Mesothelial cell of epicardium (in vitro differentiated cells): ENCODE measurements around the gene PNPO. TPM values are rescaled to one million over a fixed set of nuclear protein-coding genes. Genes with fewer than 3 reads are reported as not detected.

ENCODE experiments used
- DNase-seq, 2 experiments: peaks; one replicate each; pipeline ENCODE4 v3.0.0; 2021; ENCODE audit warnings: low spot score in 2 of 2; ENCODE audit not compliant: unreplicated experiment in 2 of 2
- H3K27ac Mint-ChIP-seq: 2 replicates; pipeline ENCODE4 v1.8.0; 2021; ENCODE audit warnings: mixed read lengths
- H3K27me3 Mint-ChIP-seq: 2 replicates; pipeline ENCODE4 v1.8.0; 2021; ENCODE audit warnings: low read depth, mixed read lengths
- H3K36me3 Mint-ChIP-seq: 2 replicates; pipeline ENCODE4 v1.8.0; 2021; ENCODE audit warnings: mixed read lengths
- H3K4me1 Mint-ChIP-seq: 2 replicates; pipeline ENCODE4 v1.8.0; 2021; ENCODE audit warnings: mixed read lengths
- H3K4me3 Mint-ChIP-seq: 2 replicates; pipeline ENCODE4 v1.8.0; 2021; ENCODE audit warnings: mild to moderate bottlenecking, moderate library complexity, mixed read lengths
- H3K9me3 Mint-ChIP-seq: 2 replicates; pipeline ENCODE4 v1.8.0; 2021; ENCODE audit warnings: mixed read lengths
- CTCF ChIP-seq: fragments of 200-600 bp; sonication (generic); IDR thresholded peaks from one replicate; pipeline ENCODE4 v1.5.0; 2021; ENCODE audit warnings: antibody characterized with exemption; ENCODE audit not compliant: unreplicated experiment
- total RNA-seq: library from RNA; stranded (reverse); gene quantifications from 3 replicates; pipeline ENCODE4 v1.2.1, GENCODE V29; 2021

Gene PNPO
- 7.4 to 10.4 TPM (median 8.3 TPM) in 3 replicates for total RNA-seq

DNA sequence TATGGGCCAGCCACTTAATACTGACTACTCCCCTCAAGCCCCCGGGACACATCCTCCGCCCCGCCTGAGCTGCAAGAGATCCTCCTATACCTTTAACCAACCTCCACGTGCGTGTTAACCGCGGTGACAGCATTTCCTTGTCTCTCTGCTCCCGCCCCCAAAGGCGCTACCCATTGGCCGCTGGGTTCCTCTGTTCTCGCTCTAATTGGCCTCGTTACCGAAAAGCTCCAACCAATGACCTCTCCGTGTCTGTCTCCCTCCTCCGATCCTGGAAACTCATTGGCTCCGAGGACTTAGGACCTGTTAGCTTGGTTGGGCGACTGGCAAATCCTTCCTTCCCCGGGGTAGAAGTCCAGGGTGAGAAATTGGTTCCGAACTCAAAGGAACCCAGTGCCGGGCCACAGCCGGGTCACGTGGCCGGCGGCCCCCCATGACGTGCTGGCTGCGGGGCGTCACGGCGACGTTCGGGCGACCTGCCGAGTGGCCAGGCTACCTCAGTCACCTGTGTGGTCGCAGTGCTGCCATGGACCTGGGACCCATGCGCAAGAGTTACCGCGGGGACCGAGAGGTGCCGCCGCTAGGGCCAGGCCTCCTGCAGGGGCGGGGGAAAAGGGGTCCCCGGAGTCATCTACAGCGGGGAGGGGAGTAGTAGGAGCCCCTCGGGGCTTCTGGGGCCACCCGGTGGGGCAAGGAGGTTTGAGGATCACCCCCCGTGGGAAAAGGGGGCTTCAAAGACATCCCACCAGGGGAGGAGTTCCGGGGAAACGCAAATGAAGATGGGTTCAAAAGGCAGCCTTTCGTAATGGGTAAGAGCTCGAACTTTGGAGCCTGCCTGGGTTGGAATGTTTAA lies at the start of gene PNPO:
PNPO (plus strand) TSS at position 326 of the 850 bp plus-strand sequence; CDS start at position 431, 105 bp downstream.
- DNase-seq = peak in 1 of 2 experiments; percentile 66
- peak within 1 kb of the TSS; percentile 69 for H3K4me3 Mint-ChIP-seq
- no peaks in the 10 kb centered on the region for H3K9me3 Mint-ChIP-seq
- no peak for TF ChIP-seq CTCF
- H3K27me3 Mint-ChIP-seq = no peaks in the 10 kb centered on the region
- peak within 1 kb of the TSS; percentile 13 for H3K27ac Mint-ChIP-seq
- no peaks in the 10 kb centered on the region for H3K36me3 Mint-ChIP-seq
- H3K4me1 Mint-ChIP-seq = peaks cover 11% of the 10 kb centered on the region

DNA sequence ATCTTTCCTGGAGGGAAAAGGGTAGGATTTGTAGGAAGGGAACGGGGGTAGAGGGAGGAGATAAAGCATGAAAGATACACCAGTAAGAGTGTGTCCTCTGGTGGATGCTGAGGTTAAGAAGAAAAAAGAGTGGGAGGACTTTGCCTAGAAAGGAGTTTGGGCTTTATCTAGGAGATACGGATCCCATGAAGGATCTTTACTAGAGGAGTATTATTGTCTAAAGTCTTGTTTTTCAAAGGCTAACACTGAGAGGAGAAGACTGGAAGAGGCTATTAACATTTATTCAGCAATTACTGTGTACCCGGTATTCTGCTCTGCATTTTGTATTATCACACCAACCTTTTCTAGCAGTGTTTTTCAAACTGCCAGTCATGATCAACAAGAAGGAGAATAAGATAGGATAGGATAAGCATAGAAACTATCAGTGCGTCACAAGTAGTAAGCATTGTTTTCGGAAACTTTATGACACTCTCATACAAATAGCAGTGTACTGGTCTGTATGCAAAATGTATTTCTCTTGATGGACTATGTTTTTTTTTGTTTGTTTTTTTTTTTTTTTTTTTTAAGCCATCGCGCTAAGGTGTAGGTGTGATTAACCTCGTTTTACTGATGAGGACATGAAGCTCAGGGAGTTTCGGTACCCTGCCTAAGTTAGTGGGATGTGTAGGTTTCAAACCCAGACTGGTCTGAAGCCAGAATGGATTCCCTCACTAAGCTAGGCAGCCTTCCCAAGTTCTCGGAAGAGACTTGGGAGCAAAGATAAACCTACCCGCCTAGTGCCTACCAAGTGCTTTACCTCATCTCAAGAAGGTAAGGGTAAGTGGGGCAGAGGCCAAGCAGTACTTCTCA lies 46.6 kb upstream of the PNPO start:
- no peak for TF ChIP-seq CTCF
- Mint-ChIP-seq H3K27me3 (peaks cover 3% of the 10 kb centered on the region), H3K4me3 (peak overlapping the region; percentile 96), H3K27ac (peak overlapping the region; percentile 99), H3K4me1 (peaks cover 27% of the 10 kb centered on the region), H3K9me3 (no peaks in the 10 kb centered on the region), H3K36me3 (peaks cover 3% of the 10 kb centered on the region)
- DNase-seq = no peak

DNA sequence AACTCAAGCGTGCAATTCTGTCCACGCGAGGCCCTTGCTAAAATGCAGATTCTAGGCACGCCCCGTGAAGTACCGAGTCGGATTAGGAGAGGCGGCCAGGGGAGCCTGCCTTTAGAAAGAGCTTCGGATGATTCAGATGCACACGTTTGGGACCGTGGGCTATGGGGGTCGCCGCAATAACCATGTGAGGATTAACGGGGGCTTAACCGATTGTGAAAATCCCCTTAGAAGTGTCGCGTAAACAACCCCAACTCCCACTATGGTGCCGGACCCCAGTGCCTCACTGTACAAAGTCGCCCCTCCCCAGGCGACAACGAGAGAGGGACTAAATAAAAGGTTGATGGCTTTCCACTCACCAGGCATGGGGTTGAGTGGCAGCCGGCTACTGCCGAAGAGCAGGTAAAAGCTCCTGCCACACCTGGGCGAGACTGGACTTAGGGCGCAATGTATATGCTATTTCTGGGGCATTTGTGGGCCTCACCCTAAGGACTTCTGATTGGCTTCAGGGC lies 46.0 kb upstream of the PNPO start:
- TF ChIP-seq CTCF = no peak
- H3K9me3 Mint-ChIP-seq = no peaks in the 10 kb centered on the region
- peaks cover 27% of the 10 kb centered on the region for H3K4me1 Mint-ChIP-seq
- peaks cover 3% of the 10 kb centered on the region for H3K27me3 Mint-ChIP-seq
- no peak for DNase-seq
- peaks cover 3% of the 10 kb centered on the region for H3K36me3 Mint-ChIP-seq
- peak overlapping the region; percentile 99 for H3K27ac Mint-ChIP-seq
- peak overlapping the region; percentile 96 for H3K4me3 Mint-ChIP-seq

DNA sequence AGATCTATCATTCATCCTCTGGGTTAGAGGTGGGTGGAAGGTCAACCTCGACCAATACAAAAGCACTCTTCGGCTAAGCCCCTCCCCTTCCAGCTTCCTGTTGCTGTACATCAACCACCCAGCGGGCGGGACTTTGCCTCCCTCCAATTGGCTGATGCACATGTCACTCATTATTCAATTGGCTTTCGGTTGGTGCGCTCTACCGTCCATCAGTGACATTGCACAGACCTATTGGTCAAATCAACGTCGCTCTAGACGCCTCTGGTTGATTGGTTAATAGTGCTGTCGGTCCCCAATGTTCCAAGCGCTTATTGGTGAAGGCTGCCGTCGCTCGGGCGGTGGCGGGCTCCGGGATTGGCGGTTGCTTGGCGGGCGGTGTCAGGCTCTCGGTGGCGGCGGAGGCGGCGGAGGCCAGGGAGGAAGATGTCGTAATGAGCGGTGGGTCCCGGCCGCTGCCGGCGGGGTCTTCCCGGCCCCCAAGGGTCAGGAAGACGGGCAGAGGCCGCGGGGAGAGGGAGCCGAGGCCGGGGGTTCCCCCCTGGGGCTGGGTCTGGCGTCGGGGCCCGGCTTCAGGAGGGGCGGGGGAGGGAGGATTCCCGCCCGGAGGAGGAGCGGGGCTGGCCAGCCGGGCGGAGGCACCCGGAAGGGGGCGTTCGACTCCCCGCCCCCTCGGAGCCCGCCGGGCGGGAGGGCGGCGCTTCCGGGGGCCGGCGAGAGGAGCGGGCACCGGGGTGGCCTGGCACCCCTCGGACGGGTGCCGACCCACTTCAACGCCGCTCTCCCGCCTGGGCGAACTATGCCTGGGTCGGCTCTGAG lies 45.3 kb upstream of the PNPO start, which contains the start of gene SP2:
SP2 (plus strand) TSS at position 381 of the 816 bp plus-strand sequence; CDS start at position 432, 51 bp downstream.
- peaks cover 3% of the 10 kb centered on the region for H3K27me3 Mint-ChIP-seq
- H3K9me3 Mint-ChIP-seq = no peaks in the 10 kb centered on the region
- peak within 1 kb of the TSS; percentile 99 for H3K27ac Mint-ChIP-seq
- DNase-seq = peak; percentile 95 to 100
- peaks cover 27% of the 10 kb centered on the region for H3K4me1 Mint-ChIP-seq
- peak within 1 kb of the TSS; percentile 96 for H3K4me3 Mint-ChIP-seq
- peak; percentile 44 for TF ChIP-seq CTCF
- peaks cover 3% of the 10 kb centered on the region for H3K36me3 Mint-ChIP-seq
